Uterus (tissue), 4 donors: Measurements from ENCODE around the gene SPECC1. TPM values are rescaled to one million over a fixed set of nuclear protein-coding genes. Genes with fewer than 3 reads are reported as not detected.

Experiments used
- DNase-seq, 2 donors: peaks; one replicate each; pipeline ENCODE4 v3.0.0-alpha.2; 2019 to 2020
- H3K27ac ChIP-seq, 2 donors: fragments of 200-600 bp; sonication (generic); 1 replicate in 1 of 2; 2 replicates in 1 of 2; pipeline ENCODE4 v1.5.1; 2016 to 2018
- H3K27me3 ChIP-seq, 2 donors: fragments of 200-600 bp; sonication (generic); one replicate each; pipeline ENCODE4 v1.5.1; 2018 to 2019; ENCODE audit warnings: control low read depth in 1 of 2
- H3K36me3 ChIP-seq, 2 donors: fragments of 200-600 bp; sonication (generic); one replicate each; pipeline ENCODE4 v1.5.1; 2019; ENCODE audit warnings: control low read depth in 1 of 2
- H3K4me1 ChIP-seq, 2 donors: fragments of 200-600 bp; sonication (generic); one replicate each; pipeline ENCODE4 v1.5.1; 2018 to 2019; ENCODE audit warnings: control low read depth in 1 of 2
- H3K4me3 ChIP-seq, 2 donors: fragments of 200-600 bp; sonication (generic); 1 replicate in 1 of 2; 2 replicates in 1 of 2; pipeline ENCODE4 v1.5.1; 2018 to 2019; ENCODE audit warnings: mild to moderate bottlenecking in 1 of 2
- H3K9me3 ChIP-seq, 2 donors: fragments of 200-600 bp; sonication (generic); one replicate each; pipeline ENCODE4 v1.5.1; 2019; ENCODE audit warnings: control low read depth in 1 of 2
- POLR2A ChIP-seq, 2 donors: fragments of 450-650 bp; IDR thresholded peaks; one replicate each; pipeline ENCODE4 v1.6.1; 2016; ENCODE audit warnings: antibody characterized with exemption in 2 of 2, mild to moderate bottlenecking in 1 of 2, moderate library complexity in 1 of 2
- intact Hi-C: fragments of 100-400 bp; cut with DNase I; formaldehyde crosslinking; loops from one replicate; pipeline ENCODE4 v1.15.1; 2023; ENCODE audit warnings: low total_unique reads
- total RNA-seq, 4 donors: library from RNA; depleted of rRNA in 3 of 4; stranded (reverse); fragments of >200 nt in 3 of 4; gene quantifications; one replicate each; pipeline versions ENCODE4 v1.1.0 to v1.2.4, GENCODE V29; 2014 to 2023
- TF ChIP-seq, protein P1 (sequence below), 4 experiments: fragments of 200-600 bp in 2 of 4; fragments of 450-650 bp in 2 of 4; sonication (generic) in 2 of 4; IDR thresholded peaks; one replicate each; pipeline ENCODE4 v1.5.1; 2016 to 2019; ENCODE audit warnings: antibody characterized with exemption in 4 of 4, mild to moderate bottlenecking in 2 of 4, moderate library complexity in 1 of 4
- donor health status: DM: yes; HTN: yes; CAD: no.

Gene SPECC1
- total RNA-seq, 4 donors from 2014 or later = 22.6 to 63.0 (median 44.0) TPM

DNA sequence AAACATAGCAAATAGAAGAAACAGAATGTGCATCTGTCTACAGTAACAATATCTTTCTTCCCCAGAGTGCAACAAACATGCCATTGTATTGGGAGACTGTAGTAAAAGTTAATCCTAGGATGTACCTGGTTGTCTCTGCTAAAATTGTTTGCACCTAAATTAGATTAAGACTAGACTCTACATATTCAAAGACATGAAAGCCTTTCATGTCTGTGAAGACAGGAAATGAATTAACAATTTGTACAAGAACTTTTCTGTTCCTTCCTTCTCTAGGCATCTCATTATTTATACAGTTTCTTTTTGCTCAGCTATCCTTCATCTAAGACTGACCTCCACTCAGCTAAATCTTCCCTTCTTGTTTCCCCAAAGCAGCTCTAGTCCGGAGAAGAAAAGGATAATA is 237.5 kb downstream of the SPECC1 start:
- intact Hi-C loops = no loop called here
- H3K4me3 ChIP-seq = no peak overlapping the region
- H3K27me3 ChIP-seq = no peaks in the 10 kb centered on the region
- H3K4me1 ChIP-seq = no peaks in the 10 kb centered on the region
- peaks cover 0 to 7% of the 10 kb centered on the region in 2 donors for H3K9me3 ChIP-seq
- no peaks in the 10 kb centered on the region for H3K36me3 ChIP-seq
- no peak overlapping the region for H3K27ac ChIP-seq
- no peak for TF ChIP-seq POLR2A (IDR thresholded peaks at IDR 0.05)
- TF ChIP-seq, protein P1, sequence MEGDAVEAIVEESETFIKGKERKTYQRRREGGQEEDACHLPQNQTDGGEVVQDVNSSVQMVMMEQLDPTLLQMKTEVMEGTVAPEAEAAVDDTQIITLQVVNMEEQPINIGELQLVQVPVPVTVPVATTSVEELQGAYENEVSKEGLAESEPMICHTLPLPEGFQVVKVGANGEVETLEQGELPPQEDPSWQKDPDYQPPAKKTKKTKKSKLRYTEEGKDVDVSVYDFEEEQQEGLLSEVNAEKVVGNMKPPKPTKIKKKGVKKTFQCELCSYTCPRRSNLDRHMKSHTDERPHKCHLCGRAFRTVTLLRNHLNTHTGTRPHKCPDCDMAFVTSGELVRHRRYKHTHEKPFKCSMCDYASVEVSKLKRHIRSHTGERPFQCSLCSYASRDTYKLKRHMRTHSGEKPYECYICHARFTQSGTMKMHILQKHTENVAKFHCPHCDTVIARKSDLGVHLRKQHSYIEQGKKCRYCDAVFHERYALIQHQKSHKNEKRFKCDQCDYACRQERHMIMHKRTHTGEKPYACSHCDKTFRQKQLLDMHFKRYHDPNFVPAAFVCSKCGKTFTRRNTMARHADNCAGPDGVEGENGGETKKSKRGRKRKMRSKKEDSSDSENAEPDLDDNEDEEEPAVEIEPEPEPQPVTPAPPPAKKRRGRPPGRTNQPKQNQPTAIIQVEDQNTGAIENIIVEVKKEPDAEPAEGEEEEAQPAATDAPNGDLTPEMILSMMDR (IDR thresholded peaks at IDR 0.05) = no peak
- no peak for DNase-seq

DNA sequence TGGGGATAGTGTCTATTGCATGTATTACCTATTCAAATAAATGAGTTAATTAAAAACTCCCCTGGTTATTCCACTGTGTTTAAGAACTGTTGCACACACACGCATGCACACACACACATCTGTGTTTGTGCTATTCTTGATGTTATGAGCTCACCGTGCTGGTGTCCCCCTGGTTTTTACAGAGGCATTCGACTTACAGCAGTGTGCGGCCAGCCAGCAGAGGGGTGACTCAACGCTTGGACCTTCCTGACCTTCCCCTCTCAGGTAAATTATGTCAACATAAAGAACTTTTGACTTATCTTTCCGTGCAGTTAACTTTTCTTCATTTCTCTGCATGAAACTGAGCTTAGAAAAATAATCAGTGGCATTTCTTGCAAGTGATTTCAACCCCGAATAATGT is 244.2 kb downstream of the SPECC1 start:
- no peak overlapping the region for H3K27ac ChIP-seq
- TF ChIP-seq POLR2A (IDR thresholded peaks at IDR 0.05) = no peak
- TF ChIP-seq, protein P1 (IDR thresholded peaks at IDR 0.05) = no peak
- no peaks in the 10 kb centered on the region for H3K4me1 ChIP-seq
- no peaks in the 10 kb centered on the region for H3K27me3 ChIP-seq
- no peaks in the 10 kb centered on the region for H3K36me3 ChIP-seq
- H3K4me3 ChIP-seq = no peak overlapping the region
- intact Hi-C loops = no loop called here
- peaks cover 0 to 7% of the 10 kb centered on the region in 2 donors for H3K9me3 ChIP-seq
- no peak for DNase-seq

DNA sequence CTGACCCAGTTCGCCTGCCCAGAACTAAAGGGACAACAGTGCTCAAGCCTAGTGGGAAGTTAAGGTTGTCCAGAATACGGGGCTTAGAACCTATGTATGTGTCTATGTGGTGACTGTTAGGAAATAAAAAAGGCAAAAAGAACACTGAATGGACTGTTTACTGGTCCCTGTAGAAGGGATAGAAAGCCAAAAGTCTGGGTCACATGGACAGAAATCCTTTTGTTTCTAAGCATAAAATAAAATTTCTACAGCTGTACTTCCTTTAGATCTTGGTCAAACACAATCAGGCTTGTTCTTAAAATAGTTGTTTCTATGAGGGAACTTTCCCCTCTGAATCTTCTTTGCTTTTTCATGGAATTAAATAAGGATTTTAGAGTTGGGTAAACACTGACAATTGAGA is 245.4 kb downstream of the SPECC1 start:
- Histone ChIP-seq H3K4me1 (no peaks in the 10 kb centered on the region), H3K36me3 (no peaks in the 10 kb centered on the region), H3K27ac (no peak overlapping the region), H3K9me3 (no peaks in the 10 kb centered on the region), H3K27me3 (no peaks in the 10 kb centered on the region), H3K4me3 (no peak overlapping the region)
- no peak for TF ChIP-seq POLR2A (IDR thresholded peaks at IDR 0.05)
- TF ChIP-seq, protein P1 (IDR thresholded peaks at IDR 0.05) = no peak
- intact Hi-C loops = no loop called here
- DNase-seq = no peak

DNA sequence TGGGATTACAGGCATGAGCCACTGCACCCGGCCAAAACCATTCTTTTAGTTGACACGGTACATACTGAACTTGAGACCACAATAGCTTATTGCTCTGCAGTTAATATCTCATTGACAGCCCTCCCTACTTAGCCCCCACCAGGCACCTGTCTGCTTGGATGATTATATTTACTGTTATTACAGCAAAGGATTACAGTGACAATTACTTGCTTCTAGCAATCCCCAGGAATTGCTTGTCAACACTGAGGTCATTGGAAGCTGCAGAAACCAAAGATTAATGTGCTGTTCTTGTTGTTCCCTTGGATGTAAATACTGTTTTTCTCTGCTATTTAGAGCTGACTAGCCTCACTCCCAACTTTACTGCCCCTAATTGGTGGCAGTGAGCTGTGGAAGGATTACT is 247.0 kb downstream of the SPECC1 start:
- Histone ChIP-seq H3K4me3 (no peak overlapping the region), H3K27ac (no peak overlapping the region), H3K27me3 (no peaks in the 10 kb centered on the region), H3K4me1 (no peaks in the 10 kb centered on the region), H3K9me3 (no peaks in the 10 kb centered on the region), H3K36me3 (no peaks in the 10 kb centered on the region)
- TF ChIP-seq, protein P1 (IDR thresholded peaks at IDR 0.05) = no peak
- no peak for TF ChIP-seq POLR2A (IDR thresholded peaks at IDR 0.05)
- intact Hi-C loops = no loop called here
- DNase-seq = no peak

DNA sequence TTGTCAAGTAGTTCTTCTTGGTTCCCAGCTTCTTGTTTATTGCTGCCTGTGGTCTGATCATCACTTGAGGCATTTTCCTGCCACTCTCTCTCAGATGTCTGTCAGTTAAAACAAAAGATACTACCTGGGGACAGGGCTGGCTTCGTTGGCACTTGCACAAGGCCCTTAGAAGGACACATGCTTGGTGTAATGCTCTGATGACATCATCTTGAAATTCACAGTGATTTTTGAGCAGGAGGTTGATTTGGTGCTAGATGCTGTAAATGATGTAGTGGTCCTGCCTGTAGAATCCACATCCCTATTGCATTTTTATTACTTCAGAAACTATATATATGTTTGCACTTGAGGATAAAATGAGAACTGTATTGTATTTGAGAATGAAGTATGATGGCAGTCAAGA is 247.8 kb downstream of the SPECC1 start:
- H3K36me3 ChIP-seq = no peaks in the 10 kb centered on the region
- H3K27me3 ChIP-seq = no peaks in the 10 kb centered on the region
- no peak overlapping the region for H3K27ac ChIP-seq
- H3K4me1 ChIP-seq = no peaks in the 10 kb centered on the region
- no peak overlapping the region for H3K4me3 ChIP-seq
- no peak for DNase-seq
- H3K9me3 ChIP-seq = no peaks in the 10 kb centered on the region
- intact Hi-C loops = no loop called here
- TF ChIP-seq POLR2A (IDR thresholded peaks at IDR 0.05) = no peak
- TF ChIP-seq, protein P1 (IDR thresholded peaks at IDR 0.05) = no peak
